Bone marrow (tissue), 2 donors: ENCODE data around the gene KRTAP10-5.

Source experiments
- DNase-seq, 2 donors: peaks; one replicate each; lab custom pipeline; 2025; lab: John Stamatoyannopoulos, UW

The KRTAP10-5 gene

GRCh38 chr21:44549525-44550211 is 30.7 kb downstream of the KRTAP10-5 start:
- DNase-seq = no peak

GRCh38 chr21:44548922-44549321 is 31.5 kb downstream of the KRTAP10-5 start:
- no peak for DNase-seq

GRCh38 chr21:44548381-44548780 is 32.0 kb downstream of the KRTAP10-5 start:
- DNase-seq = no peak

GRCh38 chr21:44547656-44548331 is 32.6 kb downstream of the KRTAP10-5 start:
- no peak for DNase-seq

- no peak for DNase-seq
Observed at GRCh38 chr21:44544566-44544965, 35.8 kb downstream of the KRTAP10-5 start.

- DNase-seq = no peak
Observed at GRCh38 chr21:44542716-44543115, 37.7 kb downstream of the KRTAP10-5 start.

GRCh38 chr21:44540741-44541288 is 39.6 kb downstream of the KRTAP10-5 start:
- DNase-seq = no peak

GRCh38 chr21:44539991-44540666 is 40.3 kb downstream of the KRTAP10-5 start, which contains the start of gene KRTAP10-1:
Gene KRTAP10-1, minus strand, starts transcription at chr21:44540195. Its CDS starts 45 bp downstream, at chr21:44540150.
- DNase-seq = no peak

GRCh38 chr21:44539046-44539445 is 41.4 kb downstream of the KRTAP10-5 start:
- DNase-seq = no peak

- DNase-seq = no peak
Observed at GRCh38 chr21:44537930-44538911, 42.2 kb downstream of the KRTAP10-5 start.

- DNase-seq = no peak
Observed at GRCh38 chr21:44535963-44536362, 44.4 kb downstream of the KRTAP10-5 start.

- DNase-seq = no peak
Observed at GRCh38 chr21:44534688-44535087, 45.7 kb downstream of the KRTAP10-5 start.

GRCh38 chr21:44533891-44534627 is 46.3 kb downstream of the KRTAP10-5 start:
- DNase-seq = no peak

- no peak for DNase-seq
Observed at GRCh38 chr21:44533121-44533890, 47.1 kb downstream of the KRTAP10-5 start.

- no peak for DNase-seq
Observed at GRCh38 chr21:44532712-44533111, 47.7 kb downstream of the KRTAP10-5 start.

- DNase-seq = no peak
Observed at GRCh38 chr21:44531606-44532564, 48.5 kb downstream of the KRTAP10-5 start.

GRCh38 chr21:44530903-44531605 is 49.4 kb downstream of the KRTAP10-5 start:
- no peak for DNase-seq
